Activated naive CD8-positive, alpha-beta T cell treated with anti-CD3 and anti-CD28 coated beads, Interleukin-2, amount 10 ng/mL, durations not matched to agents 7 days and 5 days (primary cell): ENCODE results near the gene METTL23. TPM values are rescaled to one million over a fixed set of nuclear protein-coding genes. Genes with fewer than 3 reads are reported as not detected.
"Not testable (repeated sequence)": the region's sequence is repeated elsewhere in the genome, so short reads cannot be mapped to it uniquely, and the experiment has no call there.

Experiments
- ATAC-seq: fragments of 150-1000 bp; cut with Tn5 transposase; one replicate; pipeline ENCODE4 v1.10.0; 2021; ENCODE audit warnings: low read depth, moderate library complexity
- POLR2A ChIA-PET: fragments of 350-600 bp; sonication (Branson Sonifier 250); formaldehyde crosslinking; loops from one replicate; lab custom pipeline; 2021; ENCODE audit warnings: antibody characterized with exemption; lab: Charles Lee
- DNase-seq: peaks from one replicate; pipeline ENCODE4 v3.0.0; 2021
- H3K27ac Mint-ChIP-seq: one replicate; pipeline ENCODE4 v1.8.0; 2022; ENCODE audit warnings: mild to moderate bottlenecking, mixed read lengths
- H3K27me3 Mint-ChIP-seq: one replicate; pipeline ENCODE4 v1.8.0; 2022; ENCODE audit warnings: mild to moderate bottlenecking, moderate library complexity, mixed read lengths
- H3K36me3 Mint-ChIP-seq: one replicate; pipeline ENCODE4 v1.8.0; 2021; ENCODE audit warnings: mild to moderate bottlenecking, mixed read lengths
- H3K4me1 Mint-ChIP-seq: one replicate; pipeline ENCODE4 v1.8.0; 2021; ENCODE audit warnings: mixed read lengths
- H3K4me3 Mint-ChIP-seq: one replicate; pipeline ENCODE4 v1.8.0; 2022; ENCODE audit warnings: mild to moderate bottlenecking, moderate library complexity, mixed read lengths
- H3K9me3 Mint-ChIP-seq: one replicate; pipeline ENCODE4 v1.8.0; 2021; ENCODE audit warnings: mixed read lengths
- total RNA-seq, 2 experiments: library from RNA; stranded (reverse); gene quantifications; one replicate each; pipeline ENCODE4 v1.2.3, GENCODE V29; 2021

METTL23 gene
- total RNA-seq, 2 experiments from 2014 or later, result 51.1 to 54.1 TPM

- ATAC-seq (peak; percentile 42), DNase-seq (no peak)
- no peaks in the 10 kb centered on the region for H3K36me3 Mint-ChIP-seq
- no peak overlapping the region for H3K4me3 Mint-ChIP-seq
- POLR2A ChIA-PET, result no interaction called here
- no peaks in the 10 kb centered on the region for H3K27me3 Mint-ChIP-seq
- H3K4me1 Mint-ChIP-seq, result peaks cover 9% of the 10 kb centered on the region
- H3K9me3 Mint-ChIP-seq, result no peaks in the 10 kb centered on the region
- H3K27ac Mint-ChIP-seq, result no peak overlapping the region
Observed at GRCh38 chr17:76700617-76701470, 25.8 kb upstream of the METTL23 start.

- no peak for ATAC-seq
- H3K4me1 Mint-ChIP-seq, result peaks cover 5% of the 10 kb centered on the region
- no peaks in the 10 kb centered on the region for H3K27me3 Mint-ChIP-seq
- no peaks in the 10 kb centered on the region for H3K9me3 Mint-ChIP-seq
- H3K4me3 Mint-ChIP-seq, result no peak overlapping the region
- POLR2A ChIA-PET, result no interaction called here
- no peak for DNase-seq
- H3K27ac Mint-ChIP-seq, result no peak overlapping the region
- no peaks in the 10 kb centered on the region for H3K36me3 Mint-ChIP-seq
Observed at GRCh38 chr17:76701471-76701967, 25.1 kb upstream of the METTL23 start.

- Mint-ChIP-seq H3K4me3 (no peak overlapping the region), H3K36me3 (peaks cover 4% of the 10 kb centered on the region), H3K4me1 (peaks cover 4% of the 10 kb centered on the region), H3K27ac (no peak overlapping the region), H3K27me3 (no peaks in the 10 kb centered on the region), H3K9me3 (no peaks in the 10 kb centered on the region)
- DNase-seq, result no peak
- ATAC-seq, result no peak
- POLR2A ChIA-PET, result no interaction called here
Observed at GRCh38 chr17:76702076-76702475, 24.6 kb upstream of the METTL23 start.

GRCh38 chr17:76702941-76703637 lies 23.6 kb upstream of the METTL23 start:
- peaks cover 4% of the 10 kb centered on the region for H3K4me1 Mint-ChIP-seq
- no peaks in the 10 kb centered on the region for H3K27me3 Mint-ChIP-seq
- no peak overlapping the region for H3K27ac Mint-ChIP-seq
- POLR2A ChIA-PET, result interaction anchor here (0.6 kb wide), 2 partner anchors 12 to 144 kb away, joined by 4 to 5 read pairs; no protein-coding TSS in a partner anchor
- H3K4me3 Mint-ChIP-seq, result no peak overlapping the region
- H3K36me3 Mint-ChIP-seq, result peaks cover 4% of the 10 kb centered on the region
- no peaks in the 10 kb centered on the region for H3K9me3 Mint-ChIP-seq
- no peak for ATAC-seq
- no peak for DNase-seq

- Mint-ChIP-seq H3K27me3 (no peaks in the 10 kb centered on the region), H3K27ac (no peak overlapping the region), H3K4me3 (no peak overlapping the region), H3K36me3 (peaks cover 4% of the 10 kb centered on the region), H3K9me3 (no peaks in the 10 kb centered on the region), H3K4me1 (peaks cover 8% of the 10 kb centered on the region)
- POLR2A ChIA-PET, result no interaction called here
- ATAC-seq (no peak), DNase-seq (no peak)
Observed at GRCh38 chr17:76704805-76705204, 21.8 kb upstream of the METTL23 start.

GRCh38 chr17:76706817-76707216 lies 19.8 kb upstream of the METTL23 start:
- Mint-ChIP-seq H3K27ac (no peak overlapping the region), H3K4me3 (no peak overlapping the region)

GRCh38 chr17:76707985-76708807 lies 18.4 kb upstream of the METTL23 start:
- no peaks in the 10 kb centered on the region for H3K27me3 Mint-ChIP-seq
- no peak overlapping the region for H3K27ac Mint-ChIP-seq
- no peak overlapping the region for H3K4me3 Mint-ChIP-seq

More at GRCh38 chr17:76706817-76707216, 19.8 kb upstream of the METTL23 start:
- no peaks in the 10 kb centered on the region for H3K9me3 Mint-ChIP-seq
- H3K36me3 Mint-ChIP-seq, result peaks cover 4% of the 10 kb centered on the region
- peaks cover 17% of the 10 kb centered on the region for H3K4me1 Mint-ChIP-seq
- H3K27me3 Mint-ChIP-seq, result no peaks in the 10 kb centered on the region
- POLR2A ChIA-PET, result interaction anchor here (0.7 kb wide), 2 partner anchors 23 to 107 kb away, joined by 4 read pairs; no protein-coding TSS in a partner anchor
- ATAC-seq (no peak), DNase-seq (no peak)

GRCh38 chr17:76709077-76709950 lies 17.3 kb upstream of the METTL23 start:
- no peak for DNase-seq
- ATAC-seq, result no peak
- POLR2A ChIA-PET, result interaction anchor here (1.2 to 1.5 kb wide), 4 partner anchors 9 to 153 kb away, joined by 3 to 6 read pairs (median 4); partner anchors contain the start of genes JMJD6 and METTL23
- Mint-ChIP-seq H3K36me3 (peaks cover 10% of the 10 kb centered on the region), H3K27me3 (no peaks in the 10 kb centered on the region), H3K27ac (peak overlapping the region; percentile 45), H3K4me1 (peaks cover 29% of the 10 kb centered on the region), H3K9me3 (no peaks in the 10 kb centered on the region), H3K4me3 (peak overlapping the region; percentile 73)

More at GRCh38 chr17:76707985-76708807, 18.4 kb upstream of the METTL23 start:
- DNase-seq, result no peak
- ATAC-seq, result no peak
- H3K4me1 Mint-ChIP-seq, result peaks cover 18% of the 10 kb centered on the region
- no peaks in the 10 kb centered on the region for H3K9me3 Mint-ChIP-seq
- H3K36me3 Mint-ChIP-seq, result peaks cover 4% of the 10 kb centered on the region
- POLR2A ChIA-PET, result interaction anchor here (1.4 kb wide), 2 partner anchors 10 to 18 kb away, joined by 3 to 4 read pairs; partner anchors contain the start of genes JMJD6 and METTL23

- peak overlapping the region; percentile 73 for H3K4me3 Mint-ChIP-seq
- DNase-seq, result peak; percentile 64
- peak; percentile 19 for ATAC-seq
- peaks cover 32% of the 10 kb centered on the region for H3K4me1 Mint-ChIP-seq
- POLR2A ChIA-PET, result interaction anchor here (1.2 to 1.5 kb wide), 3 partner anchors 16 to 153 kb away, joined by 3 to 6 read pairs (median 5); partner anchors contain the start of genes JMJD6 and METTL23
- peaks cover 10% of the 10 kb centered on the region for H3K36me3 Mint-ChIP-seq
- peak overlapping the region; percentile 45 for H3K27ac Mint-ChIP-seq
- H3K27me3 Mint-ChIP-seq, H3K9me3 Mint-ChIP-seq: not testable (repeated sequence)
Observed at GRCh38 chr17:76709951-76710862, 16.4 kb upstream of the METTL23 start.

GRCh38 chr17:76710863-76711611 lies 15.6 kb upstream of the METTL23 start, which contains the start of gene MXRA7:
MXRA7 (minus strand) TSS chr17:76710965; CDS start chr17:76710946, 19 bp downstream.
- H3K4me1 Mint-ChIP-seq, result peaks cover 40% of the 10 kb centered on the region
- peak within 1 kb of the TSS; percentile 73 for H3K4me3 Mint-ChIP-seq
- H3K27me3 Mint-ChIP-seq, result no peaks in the 10 kb centered on the region
- POLR2A ChIA-PET, result interaction anchor here (1.5 kb wide), 1 partner anchor 24 kb away, joined by 5 read pairs; no protein-coding TSS in a partner anchor
- H3K36me3 Mint-ChIP-seq, result peaks cover 16% of the 10 kb centered on the region
- peak; percentile 64 for ATAC-seq
- H3K27ac Mint-ChIP-seq, result peak within 1 kb of the TSS; percentile 45
- DNase-seq, result peak; percentile 79
- no peaks in the 10 kb centered on the region for H3K9me3 Mint-ChIP-seq
